GM21529 (cell line): ENCODE results near the gene SHKBP1.
A peak's percentile ranks its signal among the peaks of the same experiment; 100 is the strongest.
"Not testable (repeated sequence)": the region's sequence is repeated elsewhere in the genome, so short reads cannot be mapped to it uniquely, and the experiment has no call there.

Experiments used
- ATAC-seq: cut with Tn5 transposase; IDR thresholded peaks from one replicate; pipeline ENCODE4 v1.9.1; 2021; ENCODE audit not compliant: unreplicated experiment

SHKBP1 gene

GRCh38 chr19:40582467-40582866 lies 5.8 kb downstream of the SHKBP1 start:
- no peak for ATAC-seq

DNA sequence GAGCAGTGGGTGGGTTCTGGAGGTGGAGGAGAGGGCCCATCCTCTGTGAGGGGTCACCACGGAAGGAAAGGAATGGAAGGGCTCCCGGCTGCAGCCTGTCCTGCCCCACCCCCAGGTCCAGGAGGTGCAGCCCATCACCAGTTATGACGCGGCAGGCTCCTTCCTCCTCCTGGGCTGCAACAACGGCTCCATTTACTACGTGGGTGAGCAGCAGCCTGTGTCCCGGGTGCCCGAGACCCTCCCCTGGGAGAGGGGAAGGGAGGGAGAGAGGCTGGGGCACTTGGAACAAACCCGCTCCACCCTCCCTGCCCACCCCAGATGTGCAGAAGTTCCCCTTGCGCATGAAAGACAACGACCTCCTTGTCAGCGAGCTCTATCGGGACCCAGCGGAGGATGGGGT lies 6.6 kb downstream of the SHKBP1 start:
- ATAC-seq, result no peak

DNA sequence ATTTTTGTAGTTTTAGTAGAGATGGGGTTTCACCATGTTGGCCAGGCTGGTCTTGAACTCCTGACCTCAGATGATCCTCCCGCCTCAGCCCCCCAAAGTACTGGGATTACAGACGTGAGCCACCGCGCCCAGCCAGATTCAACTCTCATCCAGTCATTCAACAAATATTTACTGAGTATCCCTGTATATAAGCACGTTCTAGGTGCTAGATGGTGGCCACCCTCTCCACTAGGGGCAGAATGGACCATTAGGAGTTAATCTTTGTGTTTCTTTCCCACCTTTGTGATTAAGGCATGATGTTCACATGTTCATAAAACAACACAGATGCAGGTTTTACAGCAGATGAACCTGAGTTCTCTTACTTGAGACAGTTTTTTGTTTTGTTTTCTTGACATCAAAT lies 7.3 kb downstream of the SHKBP1 start:
- no peak for ATAC-seq

GRCh38 chr19:40585241-40585981 lies 8.7 kb downstream of the SHKBP1 start:
- ATAC-seq, result no peak

DNA sequence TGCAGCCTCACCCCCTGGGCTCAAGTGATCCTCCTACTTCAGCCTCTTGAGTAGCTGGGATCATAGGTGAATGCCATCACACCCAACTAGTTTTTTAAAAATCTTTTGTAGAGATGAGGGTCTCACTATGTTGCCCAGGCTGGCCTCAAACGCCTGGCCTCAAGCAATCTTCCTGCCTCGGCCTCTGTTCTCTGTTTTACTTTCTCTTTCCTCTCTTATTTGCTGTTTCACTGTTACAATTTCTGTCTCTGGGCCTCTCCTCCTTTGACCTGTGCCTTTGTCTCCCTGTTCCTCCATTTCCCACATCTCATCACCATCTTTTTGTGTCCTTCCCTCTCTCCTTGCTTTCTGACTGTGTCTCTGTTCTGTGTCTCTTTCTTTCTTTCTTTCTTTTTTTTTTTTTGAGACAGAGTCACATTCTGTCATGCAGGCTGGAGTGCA lies 9.3 kb downstream of the SHKBP1 start:
- no peak for ATAC-seq

- no peak for ATAC-seq
Observed at GRCh38 chr19:40586611-40587010, 9.9 kb downstream of the SHKBP1 start.

DNA sequence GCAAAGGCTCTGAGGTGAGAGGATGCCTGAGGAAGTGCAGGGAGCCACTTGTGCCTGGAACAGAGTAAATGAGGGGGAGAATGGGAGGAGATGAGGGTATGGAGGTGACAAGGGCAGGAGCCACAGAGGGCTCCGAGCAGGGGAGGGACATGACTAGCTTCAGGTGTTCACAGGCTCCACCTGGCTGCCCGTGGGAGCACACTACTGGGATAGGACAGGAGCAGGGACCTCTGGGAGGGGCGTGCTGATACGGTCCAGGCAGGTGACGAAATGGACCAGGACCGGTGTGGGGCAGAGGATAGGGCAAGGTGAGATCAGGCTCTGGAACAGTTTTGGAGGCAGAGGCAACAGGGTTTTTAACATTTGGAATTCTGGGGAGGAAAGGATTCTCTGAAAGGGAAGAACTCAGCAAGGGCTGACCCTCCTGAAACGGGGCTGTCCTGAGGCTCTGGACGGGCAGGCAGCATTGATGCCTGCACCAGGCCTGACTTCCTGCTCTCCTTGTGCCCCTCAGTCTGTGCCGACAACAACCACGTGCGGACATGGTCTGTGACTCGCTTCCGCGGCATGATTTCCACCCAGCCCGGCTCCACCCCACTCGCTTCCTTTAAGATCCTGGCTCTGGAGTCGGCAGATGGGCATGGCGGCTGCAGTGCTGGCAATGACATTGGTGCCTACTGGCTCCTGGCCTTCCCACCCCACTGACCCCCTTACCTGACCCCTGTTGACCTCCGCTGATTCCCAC lies 11.6 kb downstream of the SHKBP1 start:
- ATAC-seq, result no peak

DNA sequence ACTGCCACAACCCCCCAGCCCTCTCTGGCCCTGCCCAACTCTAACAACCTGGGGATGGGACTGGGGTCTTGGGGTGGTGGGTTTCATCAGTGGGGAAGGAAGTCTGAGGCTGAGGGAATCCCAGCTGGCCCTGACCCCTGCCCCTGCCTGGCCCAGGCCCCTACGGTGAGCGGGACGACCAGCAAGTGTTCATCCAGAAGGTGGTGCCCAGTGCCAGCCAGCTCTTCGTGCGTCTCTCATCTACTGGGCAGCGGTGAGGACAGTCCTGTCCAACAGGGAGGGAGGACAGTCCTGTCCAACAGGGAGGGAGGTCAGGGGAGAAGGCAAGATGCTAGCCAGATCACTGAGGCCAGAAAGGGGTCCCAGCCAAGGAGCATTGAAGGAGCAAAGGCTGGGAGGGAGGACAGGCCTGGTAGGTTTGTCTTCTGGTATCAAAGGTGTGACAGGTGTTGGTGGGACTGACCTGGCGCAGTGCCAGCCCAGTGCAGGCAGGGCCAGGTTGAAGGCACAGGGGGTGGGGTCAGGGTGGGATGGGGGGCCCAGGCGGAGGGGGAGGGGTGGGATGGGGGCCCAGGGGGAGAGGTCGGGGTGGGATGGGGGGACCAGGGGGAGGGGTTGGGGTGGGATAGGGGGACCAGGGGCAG lies 12.4 kb downstream of the SHKBP1 start:
- no peak for ATAC-seq

- ATAC-seq, result no peak
Observed at GRCh38 chr19:40589591-40590429, 13.1 kb downstream of the SHKBP1 start.

GRCh38 chr19:40590464-40591265 lies 14.0 kb downstream of the SHKBP1 start:
- ATAC-seq, result no peak

DNA sequence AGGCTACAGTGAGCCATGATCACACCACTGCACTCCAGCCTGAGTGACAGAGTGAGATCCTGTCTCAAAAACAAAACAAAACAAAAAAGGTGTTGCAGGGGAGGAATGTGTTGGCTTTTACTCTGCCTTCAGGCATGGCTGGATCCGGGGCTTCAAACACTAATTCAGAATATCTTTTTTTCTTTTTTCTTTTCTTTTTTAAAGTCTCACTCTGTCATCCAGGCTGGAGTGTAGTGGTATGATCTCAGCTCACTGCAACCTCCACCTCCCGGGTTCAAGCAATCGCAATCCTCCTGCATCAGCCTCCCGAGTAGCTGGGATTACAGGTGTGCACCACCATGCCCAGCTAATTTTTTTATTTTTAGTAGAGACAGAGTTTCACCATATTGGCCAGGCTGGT lies 15.1 kb downstream of the SHKBP1 start:
- ATAC-seq, result not testable (repeated sequence)

GRCh38 chr19:40592170-40592569 lies 15.5 kb downstream of the SHKBP1 start:
- no peak for ATAC-seq

GRCh38 chr19:40594255-40594654 lies 17.6 kb downstream of the SHKBP1 start:
- no peak for ATAC-seq

GRCh38 chr19:40594657-40595091 lies 18.0 kb downstream of the SHKBP1 start:
- ATAC-seq, result no peak

- ATAC-seq, result no peak
Observed at GRCh38 chr19:40596608-40597328, 20.1 kb downstream of the SHKBP1 start.

DNA sequence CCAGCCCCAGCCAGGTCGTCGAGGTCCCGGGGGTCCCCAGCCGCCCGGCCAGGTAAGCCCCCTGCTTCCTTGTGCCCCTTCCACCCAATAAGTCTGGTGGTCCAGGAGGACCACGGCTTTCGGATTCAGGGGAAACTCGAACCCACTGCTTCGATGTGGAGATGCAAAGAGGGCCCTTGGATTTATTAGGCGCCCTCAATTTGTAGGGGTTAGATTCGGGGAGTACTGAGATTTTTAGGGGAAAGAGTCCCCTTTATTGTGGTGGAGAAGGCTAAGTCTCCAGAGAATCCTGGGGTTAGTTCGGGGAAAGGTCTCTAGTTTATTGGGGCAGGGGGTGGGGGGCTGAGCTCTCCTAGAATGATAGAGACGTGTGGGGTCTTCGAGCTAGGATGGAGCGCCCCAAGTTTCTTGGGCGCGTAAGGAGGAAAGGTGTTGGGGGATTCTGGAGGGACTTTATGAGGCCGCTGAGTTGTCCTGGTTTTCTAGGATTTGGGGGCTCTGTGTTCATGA lies 20.7 kb downstream of the SHKBP1 start:
- ATAC-seq, result no peak

- ATAC-seq, result peak; percentile 52
Observed at GRCh38 chr19:40598121-40598917, 21.6 kb downstream of the SHKBP1 start.

DNA sequence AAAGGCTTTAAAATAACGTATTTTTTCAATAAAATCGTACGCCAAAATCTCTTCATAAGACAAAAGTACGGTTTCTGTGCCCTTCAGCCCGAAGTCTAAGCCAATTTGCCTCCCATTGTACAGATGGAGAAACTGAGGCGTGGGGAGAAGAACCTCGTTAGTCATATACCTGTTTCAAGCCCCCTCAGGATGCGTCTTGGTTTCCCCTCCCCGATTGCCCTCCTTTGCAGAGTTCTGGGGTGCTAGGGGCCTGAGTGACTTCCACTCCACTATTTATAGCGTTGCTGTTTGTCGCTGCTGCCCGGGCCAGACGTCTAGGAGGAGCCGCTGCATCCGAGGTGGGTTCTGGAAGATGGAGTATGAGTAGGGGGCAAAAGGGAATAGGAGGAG lies 22.2 kb downstream of the SHKBP1 start:
- ATAC-seq, result no peak
